Measurements from ENCODE around the gene MKRN3.
"Not testable (repeated sequence)": the region's sequence is repeated elsewhere in the genome, so short reads cannot be mapped to it uniquely, and the experiment has no call there.

The MKRN3 gene

GRCh38 chr15:23589012-23589411 is 23.5 kb downstream of the MKRN3 start:
- DNase-seq: no peak

- no peak for DNase-seq
Observed at GRCh38 chr15:23594252-23594770, 28.8 kb downstream of the MKRN3 start.

GRCh38 chr15:23595368-23595767 is 29.9 kb downstream of the MKRN3 start:
- DNase-seq: no peak

DNA sequence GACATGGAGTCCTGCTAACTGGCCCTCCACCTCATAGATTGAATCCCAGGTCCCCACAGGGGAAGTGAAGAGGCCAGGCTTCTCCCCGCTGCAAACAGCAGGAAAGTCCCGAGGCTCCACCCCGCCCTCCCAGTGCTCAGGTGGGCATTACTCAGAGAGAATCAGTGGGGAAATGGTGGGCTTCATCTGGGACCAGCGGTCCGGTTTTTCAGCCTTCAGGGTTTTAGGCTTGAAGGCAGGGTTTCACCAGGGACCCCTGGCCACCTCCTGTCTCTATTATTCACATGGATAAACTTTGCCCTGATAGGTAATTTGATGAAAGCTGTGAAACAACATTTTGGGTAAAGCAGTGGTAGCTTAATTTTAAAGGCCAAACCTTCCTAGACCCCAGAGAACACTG is 31.3 kb downstream of the MKRN3 start:
- no peak for DNase-seq

DNA sequence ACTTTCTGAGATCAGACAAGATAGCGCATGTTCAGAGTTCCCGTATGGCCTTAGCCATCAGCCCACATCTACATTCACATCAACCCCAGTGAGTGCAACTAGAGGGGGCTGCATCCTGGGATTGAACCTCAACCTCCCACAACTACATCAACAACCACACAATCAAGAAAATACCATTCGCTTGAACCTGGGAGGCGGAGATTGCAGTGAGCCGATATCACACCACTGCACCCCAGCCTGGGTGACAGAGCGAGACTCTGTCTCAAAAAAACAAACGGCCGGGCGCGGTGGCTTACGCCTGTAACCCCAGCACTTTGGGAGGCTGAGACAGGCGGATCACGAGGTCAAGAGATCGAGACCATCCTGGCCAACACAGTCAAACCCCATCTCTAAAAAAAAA is 31.8 kb downstream of the MKRN3 start:
- not testable (repeated sequence) for DNase-seq

DNA sequence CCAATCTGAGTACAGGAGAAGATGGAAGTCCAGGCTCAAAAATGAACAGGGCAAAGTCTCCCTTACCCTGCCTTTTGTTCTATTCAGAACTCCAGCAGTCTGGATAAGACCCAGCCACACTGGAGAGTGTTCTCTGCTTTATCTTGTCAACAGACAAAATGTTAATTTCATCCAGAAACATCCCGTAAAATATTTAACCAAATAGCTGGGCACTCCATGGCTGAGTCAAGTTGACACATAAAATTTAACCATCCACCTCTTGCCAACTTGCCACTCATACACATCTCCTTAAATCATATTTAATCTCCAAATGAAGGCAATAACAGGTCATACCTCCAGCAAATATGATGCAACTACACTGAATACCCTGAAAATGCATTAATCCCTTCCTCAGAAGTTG is 33.6 kb downstream of the MKRN3 start:
- no peak for DNase-seq

DNA sequence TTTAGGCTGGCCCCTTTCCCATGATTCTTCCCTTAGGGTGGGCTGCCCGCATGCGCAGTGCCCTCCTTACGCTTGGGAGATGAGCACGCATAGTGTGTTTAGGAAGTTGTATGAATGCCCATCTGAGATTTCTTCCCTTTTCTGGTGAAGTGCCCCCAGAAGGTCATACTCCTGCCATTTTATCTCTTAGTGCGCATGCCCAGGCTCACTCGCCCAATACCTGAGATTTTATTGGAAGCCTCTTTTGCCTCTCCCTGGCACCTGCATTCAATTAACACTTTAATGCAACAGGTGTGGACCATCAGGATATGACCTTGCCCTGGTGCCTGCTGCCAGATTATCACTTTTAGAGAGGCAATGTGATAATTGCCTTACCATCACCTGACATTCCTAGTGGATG is 36.6 kb downstream of the MKRN3 start:
- no peak for DNase-seq

DNA sequence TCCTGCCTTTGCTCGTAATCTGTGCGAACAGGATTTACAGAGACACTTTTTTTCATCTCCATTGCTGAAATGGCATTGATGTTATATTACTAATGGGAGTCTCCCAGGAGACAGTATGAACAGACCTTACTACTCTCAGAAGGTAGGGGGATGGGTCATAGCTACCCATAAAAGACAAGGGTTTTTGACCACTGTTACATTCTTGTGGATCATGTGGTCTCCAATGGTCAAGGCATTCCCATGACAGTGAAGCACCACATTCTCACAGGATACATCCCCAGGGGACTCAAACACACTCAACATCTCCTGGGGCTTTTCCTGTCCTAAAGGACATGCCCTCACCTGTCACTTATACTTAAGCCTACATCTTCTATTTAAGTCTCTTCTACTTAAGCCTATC is 40.8 kb downstream of the MKRN3 start:
- no peak for DNase-seq

DNA sequence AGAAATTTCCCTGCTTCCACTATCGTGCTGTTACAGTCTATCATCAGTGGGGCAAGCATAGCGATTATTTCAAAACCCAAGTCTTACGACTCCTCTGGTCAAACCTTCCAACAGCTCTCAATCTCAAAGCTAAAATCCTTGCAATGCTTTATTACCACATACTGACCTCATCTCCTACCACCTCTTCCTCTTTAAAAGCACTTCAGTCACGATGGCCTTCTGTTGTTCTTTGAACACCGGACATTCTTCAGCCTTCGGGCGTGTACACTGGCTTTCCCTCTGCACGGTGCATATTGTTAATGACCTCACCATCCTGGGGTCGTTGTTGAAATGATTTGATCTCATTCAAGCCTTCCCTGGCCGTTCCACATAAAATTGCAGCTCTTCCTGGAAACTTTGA is 51.1 kb downstream of the MKRN3 start:
- DNase-seq: no peak

Data from eye (tissue), 1 donor.